Endothelial cell of umbilical vein (primary cell): ENCODE measurements around the gene KLK14. TPM values are rescaled to one million over a fixed set of nuclear protein-coding genes. Genes with fewer than 3 reads are reported as not detected.

ENCODE experiments used
- BruUV-seq: library from RNA; stranded (reverse); fragments of 400-500 nt; replicated peaks from 2 replicates; lab custom pipeline; 2021; lab: Mats Ljungman, UMichigan
- CTCF ChIA-PET: fragments of 300-600, 350-600 bp; sonication (Branson Sonifier 250); formaldehyde crosslinking; loops from one replicate; lab custom pipeline; 2021; ENCODE audit warnings: antibody characterized with exemption, inconsistent platforms; lab: Charles Lee
- POLR2A ChIA-PET: fragments of 300-600, 350-600 bp; sonication (Branson Sonifier 250); formaldehyde crosslinking; loops from one replicate; lab custom pipeline; 2021; ENCODE audit warnings: antibody characterized with exemption, inconsistent platforms; lab: Charles Lee
- DNase-seq: peaks from one replicate; pipeline ENCODE4 v3.0.0-alpha.2; 2011; ENCODE audit warnings: low read depth, low spot score
- FAIRE-seq: peaks from 2 replicates; lab custom pipeline; 2011; peaks lifted over from hg19 to GRCh38; lab: Jason Lieb, UNC
- H2AFZ ChIP-seq: 2 replicates; pipeline ENCODE4 v1.6.0; 2012; ENCODE audit warnings: low read depth, low read length, control low read depth, inconsistent platforms
- H3K27ac ChIP-seq: 2 replicates; pipeline ENCODE4 v1.5.1; 2011; ENCODE audit warnings: low read depth, mild to moderate bottlenecking, control low read depth, low read length, moderate library complexity; ENCODE audit not compliant: insufficient read depth
- H3K27me3 ChIP-seq, 2 experiments: 2 replicates each; pipeline versions ENCODE4 v1.6.0 to v1.6.1; 2011; ENCODE audit warnings: low read length in 2 of 2, mixed read lengths in 1 of 2; ENCODE audit not compliant: control insufficient read depth in 2 of 2, insufficient read depth in 2 of 2
- H3K36me3 ChIP-seq, 2 experiments: 2 replicates in 1 of 2; 3 replicates in 1 of 2; pipeline ENCODE4 v1.5.1; 2011; ENCODE audit warnings: low read length in 2 of 2, mild to moderate bottlenecking in 1 of 2, moderate library complexity in 1 of 2; ENCODE audit not compliant: control insufficient read depth in 2 of 2, insufficient read depth in 2 of 2; ENCODE audit errors: extremely low read depth in 1 of 2
- H3K4me1 ChIP-seq: 3 replicates; pipeline ENCODE4 v1.5.1; 2011; ENCODE audit warnings: mild to moderate bottlenecking, low read length; ENCODE audit not compliant: control insufficient read depth, insufficient read depth; ENCODE audit errors: extremely low read depth
- H3K4me2 ChIP-seq: 2 replicates; pipeline ENCODE4 v1.6.1; 2011; ENCODE audit warnings: low read length, control low read depth, mixed read lengths; ENCODE audit not compliant: insufficient read depth
- H3K4me3 ChIP-seq, 3 experiments: fragments of 200-600 bp in 1 of 3; sonication (generic), shearing (Covaris generic) in 1 of 3; replicated peaks in 1 of 3; 2 replicates each; pipeline ENCODE4 v1.5.1; 2011 to 2016; ENCODE audit warnings: control low read depth in 3 of 3, low read length in 3 of 3, mild to moderate bottlenecking in 2 of 3, inconsistent platforms in 1 of 3, low read depth in 1 of 3, moderate library complexity in 1 of 3; ENCODE audit not compliant: insufficient read depth in 1 of 3
- H3K79me2 ChIP-seq: 2 replicates; pipeline ENCODE4 v1.6.0; 2012; ENCODE audit warnings: low read length, inconsistent platforms; ENCODE audit not compliant: control insufficient read depth, insufficient read depth
- H3K9ac ChIP-seq: replicated peaks from 2 replicates; pipeline ENCODE3; 2011; ENCODE audit warnings: low read length, control low read depth; ENCODE audit not compliant: insufficient read depth; ENCODE audit errors: extremely low read depth
- H3K9me1 ChIP-seq: replicated peaks from 3 replicates; pipeline ENCODE4 v1.6.0; 2011; ENCODE audit warnings: mild to moderate bottlenecking, low read length; ENCODE audit not compliant: control insufficient read depth, insufficient read depth; ENCODE audit errors: extremely low read depth
- H3K9me3 ChIP-seq: replicated peaks from 2 replicates; pipeline ENCODE4 v1.5.1; 2012; ENCODE audit warnings: low read length, inconsistent platforms; ENCODE audit not compliant: control insufficient read depth, insufficient read depth
- H4K20me1 ChIP-seq: replicated peaks from 2 replicates; pipeline ENCODE3; 2011; ENCODE audit warnings: mild to moderate bottlenecking, low read length; ENCODE audit not compliant: control insufficient read depth, insufficient read depth; ENCODE audit errors: extremely low read depth
- EZH2 ChIP-seq: IDR thresholded peaks from 2 replicates; pipeline ENCODE4 v1.6.1; 2012; ENCODE audit warnings: borderline replicate concordance, low read depth, mild to moderate bottlenecking, moderate library complexity, low read length, inconsistent platforms; ENCODE audit not compliant: severe bottlenecking
- FOS ChIP-seq: IDR thresholded peaks from 2 replicates; pipeline ENCODE4 v1.6.1; 2011; ENCODE audit warnings: mild to moderate bottlenecking, low read length, moderate library complexity, borderline replicate concordance; ENCODE audit not compliant: insufficient read depth
- GATA2 ChIP-seq: IDR thresholded peaks from 2 replicates; pipeline ENCODE4 v1.7.0; 2011; ENCODE audit warnings: low read depth, mild to moderate bottlenecking, moderate library complexity, mixed read lengths, low read length; ENCODE audit not compliant: insufficient read length, insufficient read depth
- JUN ChIP-seq: IDR thresholded peaks from 2 replicates; pipeline ENCODE4 v1.6.1; 2011; ENCODE audit warnings: borderline replicate concordance, low read depth; ENCODE audit not compliant: insufficient read length, insufficient read depth
- MYC ChIP-seq: IDR thresholded peaks from one replicate; pipeline ENCODE4 v1.6.1; 2011; ENCODE audit warnings: mild to moderate bottlenecking, low read depth, low read length
- POLR2A ChIP-seq: IDR thresholded peaks from 2 replicates; pipeline ENCODE4 v1.6.1; 2012; ENCODE audit warnings: low read depth, mild to moderate bottlenecking, control low read depth, low read length
- POLR2AphosphoS5 ChIP-seq: IDR thresholded peaks from 2 replicates; pipeline ENCODE4 v1.6.1; 2012; ENCODE audit warnings: low read depth, mild to moderate bottlenecking, control low read depth, low read length, moderate library complexity; ENCODE audit not compliant: insufficient read depth
- dilution Hi-C: fragments of 300-500 bp; cut with MboI; formaldehyde crosslinking; loops from one replicate; pipeline ENCODE4 v1.15.0; 2019; ENCODE audit warnings: low sequenced_read_pairs; ENCODE audit not compliant: extremely low pct_ligation_motif_present
- intact Hi-C: fragments of 100-400 bp; cut with micrococcal nuclease; formaldehyde crosslinking; loops from one replicate; pipeline ENCODE4 v1.10.0; 2022
- polyA plus RNA-seq, 4 experiments: library from polyadenylated mRNA; depleted of rRNA in 3 of 4; stranded (reverse) in 3 of 4; unstranded in 1 of 4; fragments of >200 nt; gene quantifications; 2 replicates each; pipeline versions ENCODE4 v1.2.1 to v1.2.3, GENCODE V29; 2011 to 2012; ENCODE audit warnings: missing spikeins in 1 of 4
- total RNA-seq: library from RNA; stranded (reverse); gene quantifications from 2 replicates; pipeline ENCODE4 v1.2.3, GENCODE V29; 2021
- TF ChIP-seq, protein P1 (sequence below): IDR thresholded peaks from 2 replicates; pipeline ENCODE4 v1.6.1; 2011; ENCODE audit not compliant: insufficient read depth, insufficient read length
- TF ChIP-seq, protein P2 (sequence below), 2 donors: IDR thresholded peaks; 1 replicate in 1 of 2; 2 replicates in 1 of 2; pipeline ENCODE4 v1.5.1; 2011; ENCODE audit warnings: low read length in 2 of 2, mild to moderate bottlenecking in 2 of 2, moderate library complexity in 2 of 2, control low read depth in 1 of 2, inconsistent platforms in 1 of 2, low read depth in 1 of 2; ENCODE audit not compliant: insufficient read depth in 1 of 2; ENCODE audit errors: extremely low read depth in 1 of 2

KLK14 gene
- total and polyA plus RNA-seq, 2 donors (not counting 3 experiments of a cell fraction or from before 2014, with no cell fraction given), result 0.12 TPM; not detected in 1

DNA sequence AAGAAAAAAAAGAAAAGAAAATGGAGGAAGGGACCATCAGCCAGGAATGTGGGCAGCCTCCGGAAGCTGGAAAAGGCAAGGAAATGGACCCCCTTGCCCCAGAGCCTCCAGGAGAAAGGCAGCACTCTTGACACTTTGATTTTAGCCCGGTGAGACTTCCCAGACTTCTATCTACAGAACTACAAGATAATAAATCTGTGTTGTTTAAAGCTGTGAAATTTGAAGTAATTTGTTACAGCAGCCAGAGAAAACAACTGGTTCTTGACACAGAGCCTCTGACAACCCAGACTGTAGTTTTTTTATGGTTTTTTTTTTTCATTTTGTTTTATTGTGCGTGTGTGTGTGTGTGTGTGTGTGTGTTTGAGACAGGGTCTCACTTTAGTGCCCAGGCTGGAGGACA is 17.9 kb upstream of the KLK14 start:
- Histone ChIP-seq H3K79me2 (peaks cover 40% of the 10 kb centered on the region), H3K4me1 (peaks cover 9% of the 10 kb centered on the region), H3K9ac (no peak overlapping the region), H3K4me3 (no peak overlapping the region), H3K27ac (no peak overlapping the region), H2AFZ (no peak overlapping the region), H3K27me3 (no peaks in the 10 kb centered on the region), H4K20me1 (no peaks in the 10 kb centered on the region), H3K9me1 (no peaks in the 10 kb centered on the region), H3K36me3 (peaks cover 2 to 5% of the 10 kb centered on the region in 2 experiments), H3K9me3 (no peaks in the 10 kb centered on the region), H3K4me2 (no peak overlapping the region)
- POLR2A ChIA-PET, result no interaction called here
- TF ChIP-seq, protein P1, sequence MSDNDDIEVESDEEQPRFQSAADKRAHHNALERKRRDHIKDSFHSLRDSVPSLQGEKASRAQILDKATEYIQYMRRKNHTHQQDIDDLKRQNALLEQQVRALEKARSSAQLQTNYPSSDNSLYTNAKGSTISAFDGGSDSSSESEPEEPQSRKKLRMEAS, result no peak
- TF ChIP-seq JUN (no peak), EZH2 (no peak), POLR2A (no peak)
- TF ChIP-seq, protein P2, sequence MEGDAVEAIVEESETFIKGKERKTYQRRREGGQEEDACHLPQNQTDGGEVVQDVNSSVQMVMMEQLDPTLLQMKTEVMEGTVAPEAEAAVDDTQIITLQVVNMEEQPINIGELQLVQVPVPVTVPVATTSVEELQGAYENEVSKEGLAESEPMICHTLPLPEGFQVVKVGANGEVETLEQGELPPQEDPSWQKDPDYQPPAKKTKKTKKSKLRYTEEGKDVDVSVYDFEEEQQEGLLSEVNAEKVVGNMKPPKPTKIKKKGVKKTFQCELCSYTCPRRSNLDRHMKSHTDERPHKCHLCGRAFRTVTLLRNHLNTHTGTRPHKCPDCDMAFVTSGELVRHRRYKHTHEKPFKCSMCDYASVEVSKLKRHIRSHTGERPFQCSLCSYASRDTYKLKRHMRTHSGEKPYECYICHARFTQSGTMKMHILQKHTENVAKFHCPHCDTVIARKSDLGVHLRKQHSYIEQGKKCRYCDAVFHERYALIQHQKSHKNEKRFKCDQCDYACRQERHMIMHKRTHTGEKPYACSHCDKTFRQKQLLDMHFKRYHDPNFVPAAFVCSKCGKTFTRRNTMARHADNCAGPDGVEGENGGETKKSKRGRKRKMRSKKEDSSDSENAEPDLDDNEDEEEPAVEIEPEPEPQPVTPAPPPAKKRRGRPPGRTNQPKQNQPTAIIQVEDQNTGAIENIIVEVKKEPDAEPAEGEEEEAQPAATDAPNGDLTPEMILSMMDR (IDR thresholded peaks at IDR 0.05; ENCODE audit: extremely low read depth in 1 of 2, insufficient read depth in 1 of 2, low read depth in 1 of 2, low read length in 2 of 2), result no peak
- DNase-seq, result no peak
- FAIRE-seq, result no peak
- intact Hi-C loops (no loop called here), dilution Hi-C loops (no loop called here)
- CTCF ChIA-PET, result interaction anchor here (1.1 to 2.6 kb wide), 3 partner anchors 11 to 179 kb away, joined by 4 to 7 read pairs (median 7); no protein-coding TSS in a partner anchor
- BruUV-seq, result no TSS peak

DNA sequence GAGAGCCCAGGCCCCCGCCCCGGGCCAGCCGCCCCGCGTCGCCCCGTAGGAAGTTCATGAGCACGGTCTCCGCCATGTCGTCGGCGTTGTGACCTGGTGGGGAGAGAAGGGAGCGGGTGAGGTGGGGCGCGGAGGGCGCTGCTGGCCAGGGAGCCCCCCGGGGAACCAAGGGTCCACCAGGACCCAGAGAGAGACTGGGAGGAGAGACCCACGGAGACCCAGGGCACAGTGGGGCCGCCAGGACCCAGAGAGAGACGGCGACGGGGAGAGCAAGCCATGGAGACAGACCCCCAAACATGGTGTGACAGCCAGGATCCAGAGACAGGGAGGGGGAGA is 16.3 kb upstream of the KLK14 start:
- H4K20me1 ChIP-seq, result no peaks in the 10 kb centered on the region
- no peaks in the 10 kb centered on the region for H3K9me3 ChIP-seq
- no peaks in the 10 kb centered on the region for H3K27me3 ChIP-seq
- H2AFZ ChIP-seq, result no peak overlapping the region
- no TSS peak for BruUV-seq
- peaks cover 27% of the 10 kb centered on the region for H3K79me2 ChIP-seq
- POLR2A ChIA-PET, result no interaction called here
- TF ChIP-seq POLR2A (no peak), GATA2 (no peak), FOS (no peak), EZH2 (no peak), MYC (no peak), POLR2AphosphoS5 (no peak), JUN (no peak)
- TF ChIP-seq, protein P1, result no peak
- TF ChIP-seq, protein P2 (IDR thresholded peaks at IDR 0.05; ENCODE audit: extremely low read depth in 1 of 2, insufficient read depth in 1 of 2, low read depth in 1 of 2, low read length in 2 of 2), result no peak
- H3K27ac ChIP-seq, result no peak overlapping the region
- H3K9me1 ChIP-seq, result no peaks in the 10 kb centered on the region
- peaks cover 14% of the 10 kb centered on the region for H3K4me1 ChIP-seq
- no peak for FAIRE-seq
- no peak overlapping the region for H3K9ac ChIP-seq
- H3K36me3 ChIP-seq, result peaks cover 2 to 5% of the 10 kb centered on the region in 2 experiments
- peak overlapping the region in 1 of 3 experiments; percentile 2 for H3K4me3 ChIP-seq
- intact Hi-C loops (loop anchor here (5.0 kb wide), 1 partner anchor 627 kb away; no protein-coding TSS in a partner anchor), dilution Hi-C loops (no loop called here)
- CTCF ChIA-PET, result interaction anchor here (1.2 kb wide), 1 partner anchor 78 kb away, joined by 9 read pairs; no protein-coding TSS in a partner anchor
- H3K4me2 ChIP-seq, result no peak overlapping the region
- no peak for DNase-seq
